Activated naive CD8-positive, alpha-beta T cell treated with anti-CD3 and anti-CD28 coated beads, Interleukin-2, amount 10 ng/mL, durations not matched to agents 7 days and 5 days (primary cell): Measurements from ENCODE around the gene CTDSPL2. TPM values are rescaled to one million over a fixed set of nuclear protein-coding genes. Genes with fewer than 3 reads are reported as not detected.
"Not testable (repeated sequence)": the region's sequence is repeated elsewhere in the genome, so short reads cannot be mapped to it uniquely, and the experiment has no call there.

ENCODE experiments used
- ATAC-seq: fragments of 150-1000 bp; cut with Tn5 transposase; one replicate; pipeline ENCODE4 v1.10.0; 2021; ENCODE audit warnings: low read depth, moderate library complexity
- POLR2A ChIA-PET: fragments of 350-600 bp; sonication (Branson Sonifier 250); formaldehyde crosslinking; loops from one replicate; lab custom pipeline; 2021; ENCODE audit warnings: antibody characterized with exemption; lab: Charles Lee
- DNase-seq: peaks from one replicate; pipeline ENCODE4 v3.0.0; 2021
- H3K27ac Mint-ChIP-seq: one replicate; pipeline ENCODE4 v1.8.0; 2022; ENCODE audit warnings: mild to moderate bottlenecking, mixed read lengths
- H3K27me3 Mint-ChIP-seq: one replicate; pipeline ENCODE4 v1.8.0; 2022; ENCODE audit warnings: mild to moderate bottlenecking, moderate library complexity, mixed read lengths
- H3K36me3 Mint-ChIP-seq: one replicate; pipeline ENCODE4 v1.8.0; 2021; ENCODE audit warnings: mild to moderate bottlenecking, mixed read lengths
- H3K4me1 Mint-ChIP-seq: one replicate; pipeline ENCODE4 v1.8.0; 2021; ENCODE audit warnings: mixed read lengths
- H3K4me3 Mint-ChIP-seq: one replicate; pipeline ENCODE4 v1.8.0; 2022; ENCODE audit warnings: mild to moderate bottlenecking, moderate library complexity, mixed read lengths
- H3K9me3 Mint-ChIP-seq: one replicate; pipeline ENCODE4 v1.8.0; 2021; ENCODE audit warnings: mixed read lengths
- total RNA-seq, 2 experiments: library from RNA; stranded (reverse); gene quantifications; one replicate each; pipeline ENCODE4 v1.2.3, GENCODE V29; 2021

Gene CTDSPL2
- total RNA-seq, 2 experiments from 2014 or later, result 82.9 to 87.5 TPM

DNA sequence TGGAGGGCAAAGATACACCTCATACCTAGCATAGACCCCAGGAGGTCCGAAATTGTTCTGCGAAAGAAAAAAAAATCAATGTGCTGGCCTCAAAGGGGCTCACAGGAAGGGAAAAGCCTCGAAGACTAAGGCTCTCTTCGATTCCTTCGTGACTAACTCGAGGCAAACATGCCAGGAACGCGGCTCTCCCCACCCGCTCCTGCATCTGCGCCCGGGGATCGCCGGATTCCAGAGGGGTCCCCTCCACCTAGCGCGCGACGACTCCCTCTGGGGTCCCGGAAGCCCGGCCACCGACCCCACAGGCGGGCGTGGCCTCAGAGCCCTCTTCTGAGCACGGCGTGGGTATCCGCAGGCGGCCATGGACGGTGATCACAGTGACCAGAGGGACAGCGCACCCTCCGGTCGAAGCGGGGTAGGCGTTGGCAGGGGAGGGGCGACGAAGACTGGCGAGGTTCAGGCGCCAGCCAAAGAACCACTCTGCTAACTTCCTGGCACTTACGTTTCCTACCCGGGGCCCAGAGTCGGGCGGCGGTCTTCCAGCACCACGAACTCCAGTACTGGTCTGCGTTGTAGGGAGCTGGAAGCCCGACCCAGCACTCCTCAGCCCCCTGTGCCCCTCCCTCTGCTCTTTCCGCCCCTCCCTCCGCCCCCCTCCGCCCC, 109.0 kb downstream of the CTDSPL2 start:
- ATAC-seq (peak; percentile 66), DNase-seq (peak; percentile 81)
- H3K9me3 Mint-ChIP-seq, result no peaks in the 10 kb centered on the region
- H3K27ac Mint-ChIP-seq, result peak overlapping the region; percentile 88
- peaks cover 19% of the 10 kb centered on the region for H3K36me3 Mint-ChIP-seq
- POLR2A ChIA-PET, result interaction anchor here (0.6 to 2.2 kb wide), 16 partner anchors 10 to 736 kb away, joined by 3 to 37 read pairs (median 4); partner anchors contain the start of genes B2M, CTDSPL2, GOLM2 and HYPK
- H3K27me3 Mint-ChIP-seq, result no peaks in the 10 kb centered on the region
- H3K4me1 Mint-ChIP-seq, result peaks cover 32% of the 10 kb centered on the region
- peak overlapping the region; percentile 87 for H3K4me3 Mint-ChIP-seq

GRCh38 chr15:44536962-44537734, 109.7 kb downstream of the CTDSPL2 start, which contains the start of gene EIF3J:
Gene EIF3J, plus strand, starts transcription at chr15:44537147. Its CDS starts 48 bp downstream, at chr15:44537195.
- POLR2A ChIA-PET, result interaction anchor here (0.6 to 2.2 kb wide), 17 partner anchors 9 to 737 kb away, joined by 3 to 37 read pairs (median 4); partner anchors contain the start of genes B2M, CTDSPL2, GOLM2 and HYPK
- peaks cover 39% of the 10 kb centered on the region for H3K4me1 Mint-ChIP-seq
- peak within 1 kb of the TSS; percentile 88 for H3K27ac Mint-ChIP-seq
- H3K4me3 Mint-ChIP-seq, result peak within 1 kb of the TSS; percentile 87
- DNase-seq, result peak; percentile 97
- peak; percentile 95 for ATAC-seq
- peaks cover 19% of the 10 kb centered on the region for H3K36me3 Mint-ChIP-seq
- no peaks in the 10 kb centered on the region for H3K9me3 Mint-ChIP-seq
- H3K27me3 Mint-ChIP-seq, result no peaks in the 10 kb centered on the region

DNA sequence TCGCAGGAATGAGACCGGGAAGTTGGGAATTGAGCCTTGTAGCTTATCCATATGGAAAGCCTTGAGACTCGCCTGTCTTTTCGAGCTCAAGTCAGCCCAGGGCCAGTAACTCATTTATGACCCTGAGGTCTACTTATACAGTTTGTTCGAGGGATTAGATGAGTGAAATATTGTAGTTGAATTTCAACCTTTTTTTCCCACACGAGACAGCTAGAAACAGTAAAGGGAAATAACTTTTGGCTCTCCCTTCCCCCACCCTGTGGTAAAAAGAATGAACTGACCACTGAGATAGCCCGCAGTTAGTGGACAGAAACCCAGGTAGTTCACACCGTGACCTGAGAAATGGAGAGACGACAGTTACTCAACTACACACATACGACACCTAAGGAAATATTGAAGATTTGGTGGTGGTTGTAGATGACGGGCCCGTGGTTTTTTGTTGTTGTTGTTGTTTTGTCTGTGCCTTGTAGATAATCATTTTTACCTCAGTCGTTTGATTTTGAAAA, 110.4 kb downstream of the CTDSPL2 start:
- no peak for ATAC-seq
- Mint-ChIP-seq H3K27ac (peak overlapping the region; percentile 88), H3K36me3 (peaks cover 22% of the 10 kb centered on the region), H3K27me3 (no peaks in the 10 kb centered on the region), H3K4me1 (peaks cover 42% of the 10 kb centered on the region), H3K9me3 (no peaks in the 10 kb centered on the region), H3K4me3 (peak overlapping the region; percentile 87)
- POLR2A ChIA-PET, result interaction anchor here (0.7 to 2.2 kb wide), 7 partner anchors 9 to 249 kb away, joined by 3 to 37 read pairs (median 8); partner anchors contain the start of genes B2M, CTDSPL2, GOLM2 and PATL2
- no peak for DNase-seq

DNA sequence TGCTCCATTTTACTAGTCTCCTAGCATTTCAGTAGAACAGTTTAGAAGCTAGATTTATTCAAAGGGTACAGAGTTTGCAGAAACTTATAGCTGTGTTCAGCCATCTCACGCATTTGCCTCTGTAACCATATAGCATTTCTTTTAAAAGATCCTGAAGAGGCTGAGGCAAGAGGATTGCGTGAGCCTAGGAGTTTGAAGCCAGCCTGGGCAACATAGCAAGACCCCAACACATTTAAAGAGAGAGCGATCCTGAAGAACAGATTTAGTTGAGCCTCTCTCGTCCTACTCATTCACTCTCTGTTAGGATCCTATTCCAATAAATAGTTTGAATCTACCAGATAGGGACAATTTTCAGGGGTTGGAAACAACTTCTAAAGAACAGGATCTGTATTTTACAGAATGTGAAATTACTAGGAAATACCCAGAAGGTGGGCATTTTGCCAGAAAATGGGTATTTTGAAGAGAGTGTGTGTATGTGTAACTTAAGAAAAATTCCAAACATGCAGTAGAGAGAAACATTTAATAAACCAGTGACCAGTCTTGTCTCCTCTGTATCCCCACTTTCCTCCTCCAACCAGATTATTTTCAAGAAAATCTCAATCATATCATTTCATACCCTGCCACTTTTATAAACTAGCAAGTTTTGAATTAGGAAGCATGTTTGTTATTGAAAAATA, 114.0 kb downstream of the CTDSPL2 start:
- Mint-ChIP-seq H3K4me1 (peaks cover 45% of the 10 kb centered on the region), H3K27me3 (no peaks in the 10 kb centered on the region), H3K27ac (no peak overlapping the region), H3K36me3 (peaks cover 28% of the 10 kb centered on the region), H3K9me3 (no peaks in the 10 kb centered on the region), H3K4me3 (no peak overlapping the region)
- POLR2A ChIA-PET, result interaction anchor here (0.8 kb wide), 1 partner anchor 19 kb away, joined by 3 read pairs; no protein-coding TSS in a partner anchor
- ATAC-seq, result no peak
- DNase-seq, result no peak

GRCh38 chr15:44542596-44542995, 115.2 kb downstream of the CTDSPL2 start:
- no peak for DNase-seq
- H3K4me1 Mint-ChIP-seq, result peaks cover 45% of the 10 kb centered on the region
- no peak overlapping the region for H3K27ac Mint-ChIP-seq
- peaks cover 28% of the 10 kb centered on the region for H3K36me3 Mint-ChIP-seq
- no peak for ATAC-seq
- H3K4me3 Mint-ChIP-seq, result no peak overlapping the region
- H3K27me3 Mint-ChIP-seq, result no peaks in the 10 kb centered on the region
- POLR2A ChIA-PET, result interaction anchor here (1.0 kb wide), 1 partner anchor 26 kb away, joined by 3 read pairs; no protein-coding TSS in a partner anchor
- H3K9me3 Mint-ChIP-seq, result no peaks in the 10 kb centered on the region

DNA sequence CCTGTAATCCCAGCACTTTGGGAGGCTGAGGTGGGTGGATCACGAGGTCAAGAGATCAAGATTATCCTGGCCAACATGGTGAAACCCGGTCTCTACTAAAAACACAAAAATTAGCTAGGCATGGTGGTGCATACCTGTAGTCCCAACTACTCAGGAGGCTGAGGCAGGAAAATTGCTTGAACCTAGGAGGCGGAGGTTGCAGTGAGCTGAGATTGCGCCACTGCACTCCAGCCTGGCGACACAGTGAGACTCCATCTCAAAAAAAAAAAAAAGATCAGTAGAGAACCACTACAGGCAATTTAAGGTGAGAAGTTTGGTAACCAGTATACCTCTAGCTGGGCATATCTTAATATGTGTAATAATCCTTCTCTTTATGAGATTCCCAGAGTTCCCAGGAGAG, 117.3 kb downstream of the CTDSPL2 start:
- POLR2A ChIA-PET, result interaction anchor here (3.9 kb wide), 1 partner anchor 8 kb away, joined by 37 read pairs; the partner anchor contains the start of gene EIF3J
- not testable (repeated sequence) for ATAC-seq, H3K9me3 Mint-ChIP-seq, H3K27ac Mint-ChIP-seq, DNase-seq, H3K27me3 Mint-ChIP-seq, H3K4me3 Mint-ChIP-seq
- peaks cover 25% of the 10 kb centered on the region for H3K36me3 Mint-ChIP-seq
- H3K4me1 Mint-ChIP-seq, result peaks cover 39% of the 10 kb centered on the region

DNA sequence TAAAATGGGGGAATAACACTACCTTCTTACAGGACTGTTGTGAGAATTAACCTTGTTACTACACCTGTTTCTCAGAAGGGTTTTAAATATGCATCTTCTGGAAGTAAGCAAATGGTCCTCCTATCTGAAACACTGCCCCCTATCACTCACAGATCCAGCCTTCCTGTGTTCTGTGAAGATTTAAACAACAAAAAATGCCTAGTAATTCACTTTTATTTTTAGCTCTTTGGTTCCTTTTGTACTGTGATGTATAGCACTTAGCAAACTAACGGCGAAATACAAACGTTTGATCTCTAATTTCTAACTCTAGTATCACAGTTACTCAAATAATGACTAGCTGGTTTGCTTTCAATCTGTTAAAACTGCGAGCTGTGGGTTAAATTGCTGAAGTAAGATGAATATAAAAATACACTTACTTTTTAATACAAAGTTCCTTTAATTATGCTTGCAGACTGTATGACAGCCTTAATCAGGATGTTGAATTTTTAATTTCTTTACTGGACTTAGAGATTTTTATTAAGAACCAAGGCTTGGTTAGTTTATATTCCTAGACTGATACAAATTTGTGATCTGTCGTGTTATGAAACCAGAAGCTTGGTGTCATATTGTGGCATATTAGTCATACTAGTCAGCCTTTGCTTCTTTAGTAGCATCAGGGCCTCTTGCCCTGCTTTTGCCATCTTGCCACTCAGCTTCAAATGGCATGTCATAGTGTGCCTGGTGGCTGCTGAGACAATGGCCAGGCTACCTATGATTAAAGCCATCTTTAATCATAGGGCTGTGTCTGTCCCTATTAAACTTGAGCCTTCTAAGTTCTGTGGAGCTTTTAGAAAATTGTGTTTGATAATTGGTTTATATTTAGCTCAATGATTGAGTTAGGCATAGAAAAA, 118.7 kb downstream of the CTDSPL2 start:
- peaks cover 33% of the 10 kb centered on the region for H3K4me1 Mint-ChIP-seq
- H3K27me3 Mint-ChIP-seq, result no peaks in the 10 kb centered on the region
- H3K4me3 Mint-ChIP-seq, result peak overlapping the region; percentile 67
- POLR2A ChIA-PET, result interaction anchor here (0.8 to 3.9 kb wide), 7 partner anchors 9 to 258 kb away, joined by 3 to 37 read pairs (median 4); partner anchors contain the start of genes CTDSPL2, EIF3J and GOLM2
- peak overlapping the region; percentile 83 for H3K27ac Mint-ChIP-seq
- no peaks in the 10 kb centered on the region for H3K9me3 Mint-ChIP-seq
- no peak for DNase-seq
- peak; percentile 81 for ATAC-seq
- peaks cover 18% of the 10 kb centered on the region for H3K36me3 Mint-ChIP-seq

DNA sequence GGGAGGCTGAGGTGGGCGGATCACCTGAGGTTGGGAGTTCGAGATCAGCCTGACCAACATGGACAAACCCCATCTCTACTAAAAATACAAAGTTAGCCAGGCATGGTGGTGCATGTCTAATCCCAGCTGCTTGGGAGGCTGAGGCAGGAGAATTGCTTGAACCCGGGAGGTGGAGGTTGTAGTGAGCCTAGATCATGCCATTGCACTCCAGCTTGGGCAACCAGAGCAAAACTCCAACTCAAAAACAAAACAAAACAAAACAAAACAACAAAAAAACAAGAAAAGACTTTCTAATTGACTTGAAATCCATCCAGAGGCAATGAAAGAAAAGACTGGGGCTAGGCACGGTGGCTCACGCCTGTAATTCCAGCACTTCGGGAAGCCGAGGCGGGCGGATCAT, 121.7 kb downstream of the CTDSPL2 start:
- DNase-seq, H3K36me3 Mint-ChIP-seq, H3K4me3 Mint-ChIP-seq, ATAC-seq, POLR2A ChIA-PET, H3K27me3 Mint-ChIP-seq, H3K9me3 Mint-ChIP-seq, H3K27ac Mint-ChIP-seq: not testable (repeated sequence)
- H3K4me1 Mint-ChIP-seq, result peaks cover 17% of the 10 kb centered on the region

GRCh38 chr15:44550256-44550655, 122.8 kb downstream of the CTDSPL2 start:
- no peak for ATAC-seq
- peaks cover 24% of the 10 kb centered on the region for H3K4me1 Mint-ChIP-seq

DNA sequence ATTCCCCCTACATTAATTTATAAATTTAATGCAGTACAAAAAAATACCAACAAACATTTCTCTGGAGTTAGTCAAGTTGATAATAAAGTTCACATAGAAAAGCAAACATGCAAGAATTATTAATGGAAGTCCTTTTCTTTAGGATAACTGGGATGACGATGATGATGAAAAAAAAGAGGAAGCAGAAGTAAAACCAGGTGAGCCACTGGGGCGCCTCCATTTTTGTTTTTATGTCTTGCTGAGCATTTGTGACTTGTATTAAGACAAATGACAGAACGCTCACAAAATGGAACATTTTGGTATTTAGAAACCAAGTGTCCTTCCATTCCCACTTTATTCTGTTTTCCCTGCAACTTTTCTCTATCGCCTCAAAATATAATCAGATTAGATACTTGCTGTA, 123.3 kb downstream of the CTDSPL2 start:
- ATAC-seq (no peak), DNase-seq (no peak)
- no peaks in the 10 kb centered on the region for H3K9me3 Mint-ChIP-seq
- peaks cover 13% of the 10 kb centered on the region for H3K36me3 Mint-ChIP-seq
- POLR2A ChIA-PET, result interaction anchor here (0.5 kb wide), 1 partner anchor 169 kb away, joined by 3 read pairs; no protein-coding TSS in a partner anchor
- no peak overlapping the region for H3K4me3 Mint-ChIP-seq
- H3K27ac Mint-ChIP-seq, result no peak overlapping the region
- no peaks in the 10 kb centered on the region for H3K27me3 Mint-ChIP-seq
- H3K4me1 Mint-ChIP-seq, result peaks cover 26% of the 10 kb centered on the region

More at GRCh38 chr15:44550256-44550655, 122.8 kb downstream of the CTDSPL2 start:
- Mint-ChIP-seq H3K27me3 (no peaks in the 10 kb centered on the region), H3K4me3 (no peak overlapping the region), H3K9me3 (no peaks in the 10 kb centered on the region), H3K27ac (no peak overlapping the region), H3K36me3 (peaks cover 11% of the 10 kb centered on the region)
- DNase-seq, result no peak
- POLR2A ChIA-PET, result interaction anchor here (0.7 kb wide), 1 partner anchor 127 kb away, joined by 5 read pairs; no protein-coding TSS in a partner anchor

- Mint-ChIP-seq H3K4me1 (peaks cover 15% of the 10 kb centered on the region), H3K27me3 (no peaks in the 10 kb centered on the region), H3K9me3 (no peaks in the 10 kb centered on the region), H3K36me3 (peaks cover 26% of the 10 kb centered on the region), H3K4me3 (no peak overlapping the region), H3K27ac (peak overlapping the region; percentile 70)
- ATAC-seq (peak; percentile 68), DNase-seq (no peak)
- POLR2A ChIA-PET, result interaction anchor here (0.9 to 1.6 kb wide), 4 partner anchors 9 to 128 kb away, joined by 3 to 8 read pairs (median 4); partner anchors contain the start of genes CTDSPL2 and EIF3J
These were observed 127.7 kb downstream of the CTDSPL2 start for GRCh38 chr15:44554934-44555723.
